Left colon (tissue), 2 donors: Measurements from ENCODE around the gene TBL1X. TPM values are rescaled to one million over a fixed set of nuclear protein-coding genes. Genes with fewer than 3 reads are reported as not detected.
A peak's percentile ranks its signal among the peaks of the same experiment; 100 is the strongest.

ENCODE experiments used
- ATAC-seq: fragments of 200-7000 bp; cut with Tn5 transposase; one replicate; pipeline ENCODE4 v1.9.1; 2020; ENCODE audit warnings: mild to moderate bottlenecking, moderate library complexity
- DNase-seq, 2 donors: peaks; one replicate each; pipeline ENCODE4 v3.0.0-alpha.2; 2020
- intact Hi-C, 2 donors: fragments of 100-400 bp; cut with DNase I in 1 of 2; cut with micrococcal nuclease in 1 of 2; formaldehyde crosslinking; loops; one replicate each; pipeline versions ENCODE4 v1.11.2 to v1.14.0; 2022; cut with DNase I, micrococcal nuclease
- total RNA-seq, 2 donors: library from RNA; stranded (reverse); fragmentation: NEBNext Ultra II Directional; extraction: Animal tissue kit (Norgen Biotek cat#: 25700); gene quantifications; one replicate each; pipeline ENCODE4 v1.2.1, GENCODE V29; 2021
- donor health status: DM: no; HTN: no; CAD: no.
- donor health status: DM: yes; HTN: yes; CAD: no.

The TBL1X gene
- total RNA-seq, 2 donors from 2014 or later: 15.4 to 17.3 TPM

DNA sequence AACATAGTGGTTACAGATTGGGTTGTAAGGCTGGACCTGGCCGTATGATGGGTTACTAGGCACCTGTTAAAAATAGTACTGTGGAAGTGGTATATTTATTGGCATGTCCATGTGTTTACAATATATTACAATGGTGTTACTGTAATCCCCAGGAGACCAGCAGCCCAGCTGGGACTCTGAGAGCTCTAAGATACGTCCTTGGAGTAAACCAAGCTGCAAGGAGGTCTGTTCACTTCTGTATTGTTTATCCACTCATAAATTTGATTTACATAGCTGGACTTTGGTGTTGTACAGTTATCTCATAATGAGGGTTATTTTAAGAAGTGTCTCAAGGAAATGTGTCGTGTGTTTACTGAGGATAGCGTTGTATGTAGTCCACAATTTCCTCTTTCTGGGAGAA, 93.8 kb downstream of the TBL1X start:
- DNase-seq: no peak
- peak; percentile 70 for ATAC-seq
- intact Hi-C loops: no loop called here

DNA sequence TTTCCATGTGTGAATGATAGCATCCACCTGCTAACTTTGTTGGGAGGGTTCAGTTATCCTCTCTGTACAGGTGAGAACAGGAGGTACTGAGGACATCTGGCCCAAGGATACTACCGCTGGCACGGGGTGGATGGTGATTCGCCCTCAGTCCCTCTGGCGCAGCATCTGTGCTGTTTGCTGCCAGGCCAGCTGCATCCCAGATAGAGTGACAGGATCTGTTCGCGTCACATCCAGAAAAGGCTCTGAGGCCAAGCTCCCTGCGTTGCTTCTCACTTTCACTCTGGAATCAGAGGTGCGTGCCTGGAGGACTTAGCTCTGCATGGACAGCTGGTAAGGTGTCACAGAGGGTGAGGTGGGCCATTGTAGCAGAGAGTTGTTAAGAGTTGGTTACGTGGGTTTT, 95.4 kb downstream of the TBL1X start:
- intact Hi-C loops: no loop called here
- DNase-seq (no peak), ATAC-seq (no peak)

DNA sequence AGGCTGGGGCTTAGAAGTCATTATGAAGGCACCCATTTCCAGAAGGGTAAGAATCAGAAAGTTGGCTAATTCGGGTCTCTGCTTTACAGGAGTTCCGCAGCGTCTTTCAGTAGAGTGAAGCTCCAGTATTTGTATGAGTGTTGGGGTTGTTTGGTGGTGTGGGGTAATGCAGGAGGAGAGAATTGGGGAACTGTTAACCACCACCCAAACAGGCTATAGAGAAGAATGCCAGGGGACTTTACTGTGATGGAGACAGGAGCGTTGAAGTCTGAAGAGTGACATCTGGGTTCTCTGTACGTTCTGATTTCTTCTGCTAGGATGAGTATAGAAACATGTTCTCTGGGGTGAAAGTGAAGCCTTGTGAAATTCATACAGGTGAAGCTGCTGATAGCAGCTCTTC, 96.3 kb downstream of the TBL1X start:
- DNase-seq (no peak), ATAC-seq (no peak)
- intact Hi-C loops: no loop called here

- DNase-seq (no peak), ATAC-seq (no peak)
- intact Hi-C loops: no loop called here
Measured at GRCh38 chrX:9562851-9563250, 98.0 kb downstream of the TBL1X start.

DNA sequence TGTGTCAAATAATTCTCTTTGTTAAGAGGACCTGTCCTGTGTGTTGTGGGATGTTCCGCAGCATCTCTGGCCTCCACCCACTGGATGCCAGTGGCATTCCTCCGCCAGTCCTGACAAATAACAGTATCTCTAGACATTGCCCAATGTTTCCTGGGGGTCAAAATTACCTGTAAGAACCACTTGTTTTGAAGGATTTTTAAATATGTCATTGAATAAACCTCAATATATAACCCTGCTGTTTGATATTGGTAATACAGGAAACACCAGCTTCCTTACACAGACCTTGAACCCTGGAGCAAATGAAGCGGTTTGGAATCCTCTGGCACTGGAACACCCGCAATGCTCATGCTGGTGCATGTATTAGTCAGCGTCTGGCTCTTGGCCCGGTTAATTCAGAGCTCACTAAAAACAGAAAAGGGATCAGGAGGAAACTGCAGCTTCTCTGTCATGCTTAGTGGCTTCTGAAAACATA, 101.3 kb downstream of the TBL1X start:
- peak; percentile 51 to 52 for DNase-seq
- intact Hi-C loops: no loop called here
- ATAC-seq: peak; percentile 85

- intact Hi-C loops: no loop called here
- ATAC-seq (no peak), DNase-seq (no peak)
Measured at GRCh38 chrX:9569876-9570301, 105.0 kb downstream of the TBL1X start.

GRCh38 chrX:9573282-9574106, 108.6 kb downstream of the TBL1X start:
- intact Hi-C loops: no loop called here
- peak; percentile 85 for ATAC-seq

GRCh38 chrX:9576059-9576458, 111.2 kb downstream of the TBL1X start:
- intact Hi-C loops: no loop called here
- ATAC-seq: no peak
- no peak for DNase-seq

More at GRCh38 chrX:9573282-9574106, 108.6 kb downstream of the TBL1X start:
- peak; percentile 21 to 30 for DNase-seq

DNA sequence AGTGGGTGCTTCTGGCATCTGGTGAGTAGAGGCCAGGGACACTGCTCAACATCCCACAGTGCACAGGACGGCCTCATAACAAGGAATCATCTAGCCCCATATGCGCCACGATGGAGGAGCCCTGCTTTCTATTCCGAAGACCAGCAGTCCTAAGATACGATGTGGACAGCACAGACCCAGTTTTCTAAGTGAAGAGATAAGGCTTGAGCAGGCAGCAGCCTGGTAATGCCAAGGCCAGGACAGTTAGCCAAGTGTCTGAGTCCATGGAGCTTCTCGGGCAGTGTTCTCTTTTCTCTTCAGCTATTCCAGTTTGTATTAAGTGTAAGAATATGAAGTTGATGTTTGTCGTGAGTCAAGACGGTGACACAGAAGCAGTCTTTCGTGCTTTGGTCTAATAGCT, 112.7 kb downstream of the TBL1X start:
- ATAC-seq: no peak
- intact Hi-C loops: no loop called here
- no peak for DNase-seq

GRCh38 chrX:9578083-9578779, 113.4 kb downstream of the TBL1X start:
- ATAC-seq (no peak), DNase-seq (no peak)
- intact Hi-C loops: no loop called here

- DNase-seq (no peak), ATAC-seq (peak; percentile 97)
- intact Hi-C loops: no loop called here
Measured at GRCh38 chrX:9581771-9582385, 117.0 kb downstream of the TBL1X start.

DNA sequence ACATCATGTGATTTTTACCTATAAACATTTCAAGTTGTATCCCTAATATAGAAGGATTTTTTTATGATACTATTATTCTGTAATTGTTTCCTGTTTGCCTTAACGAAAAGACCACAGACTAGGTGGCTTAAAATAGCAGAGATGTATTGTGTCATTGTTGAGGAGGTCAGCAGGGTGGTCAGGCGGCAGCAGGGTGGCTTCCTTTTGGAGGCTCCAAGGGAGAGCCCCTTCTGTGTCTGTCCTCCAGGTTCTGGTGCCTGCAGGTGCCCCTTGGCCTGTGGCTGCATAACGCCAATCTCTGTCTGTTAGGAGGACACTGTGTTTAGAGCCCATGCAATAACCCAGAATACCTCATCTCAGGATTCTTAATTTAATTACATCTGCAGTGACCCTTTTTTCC, 118.1 kb downstream of the TBL1X start:
- no peak for DNase-seq
- intact Hi-C loops: no loop called here
- no peak for ATAC-seq

- ATAC-seq: no peak
- DNase-seq: no peak
- intact Hi-C loops: no loop called here
Measured at GRCh38 chrX:9586992-9587392, 122.1 kb downstream of the TBL1X start.

DNA sequence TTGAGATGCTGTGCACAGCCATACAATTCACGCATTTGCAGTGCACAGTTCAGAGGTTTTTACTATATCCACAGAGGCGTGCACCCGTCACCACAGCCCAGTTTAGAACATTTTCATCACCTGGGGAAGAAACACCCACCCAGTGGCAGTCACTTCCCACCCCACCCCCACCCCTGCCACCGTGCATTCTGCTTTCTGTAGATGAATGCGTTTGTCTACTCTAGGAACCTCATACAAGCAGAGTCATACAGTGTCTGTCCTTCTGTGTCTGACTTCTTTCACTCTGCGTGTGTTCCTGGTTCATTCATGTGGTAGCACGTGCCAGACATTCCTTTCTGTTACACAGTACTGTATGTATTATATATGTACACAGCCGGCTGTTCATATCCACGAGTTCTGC, 122.8 kb downstream of the TBL1X start:
- ATAC-seq (no peak), DNase-seq (no peak)
- intact Hi-C loops: no loop called here

DNA sequence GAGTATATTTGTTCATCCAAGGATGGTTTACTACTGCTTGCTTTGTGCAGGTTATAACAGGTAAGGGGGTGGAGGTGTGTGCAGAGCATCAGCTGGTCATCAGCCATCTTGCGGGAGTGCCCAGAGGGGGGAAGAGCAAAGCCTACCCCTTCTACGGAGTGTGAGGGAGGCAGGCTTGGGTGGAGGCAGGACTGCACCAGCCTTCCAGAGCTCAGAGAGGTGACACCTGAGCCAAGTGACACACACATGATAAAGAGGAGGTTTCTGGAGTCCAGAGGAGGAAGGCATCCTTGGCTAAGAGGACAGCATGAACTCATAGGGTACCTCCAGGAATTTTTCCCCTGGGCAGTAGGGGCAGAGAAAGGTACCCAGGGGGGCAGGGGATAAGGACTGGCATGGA, 126.6 kb downstream of the TBL1X start:
- ATAC-seq (no peak), DNase-seq (no peak)
- intact Hi-C loops: no loop called here

DNA sequence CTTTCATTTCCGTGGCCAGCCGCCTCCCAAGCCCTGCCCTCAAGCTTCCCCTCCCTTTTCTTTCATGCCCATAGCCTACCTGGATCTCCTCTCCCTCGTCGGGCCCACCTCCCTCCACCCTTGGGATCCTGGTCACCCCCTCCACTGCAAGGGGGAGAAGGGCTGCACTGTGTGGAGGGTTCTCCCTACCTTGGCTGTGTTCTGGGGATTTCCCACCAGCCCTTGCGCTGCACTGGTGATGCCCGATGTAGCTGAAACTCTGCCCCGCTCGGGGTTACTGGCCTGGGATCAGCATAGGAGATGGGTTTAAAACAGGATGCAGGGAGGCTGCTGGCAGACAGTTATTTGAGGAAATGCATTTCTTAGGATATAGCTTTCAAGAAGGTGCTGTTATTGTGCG, 128.9 kb downstream of the TBL1X start:
- DNase-seq (no peak), ATAC-seq (no peak)
- intact Hi-C loops: no loop called here

DNA sequence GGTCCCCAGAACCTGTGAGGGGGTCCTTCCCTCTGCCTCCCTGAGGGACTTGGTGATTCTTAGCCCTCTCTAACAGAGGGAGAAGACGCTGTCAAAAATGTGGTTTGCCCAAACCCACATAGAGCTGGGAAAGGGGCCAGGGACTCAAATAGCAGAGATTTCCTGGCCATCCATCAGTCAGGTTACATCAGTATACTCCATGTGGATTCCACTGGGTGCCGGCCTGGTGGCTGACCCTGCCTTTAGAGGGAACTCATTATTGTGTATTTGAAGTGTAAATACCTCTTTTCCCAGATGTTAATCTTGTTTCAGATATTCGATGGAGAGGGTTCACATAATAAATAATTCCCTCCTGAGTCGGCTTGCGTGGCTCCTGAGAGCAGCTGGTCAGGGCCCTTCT, 130.3 kb downstream of the TBL1X start:
- ATAC-seq (no peak), DNase-seq (no peak)
- intact Hi-C loops: no loop called here

GRCh38 chrX:9596837-9597236, 132.0 kb downstream of the TBL1X start:
- ATAC-seq (no peak), DNase-seq (no peak)
- intact Hi-C loops: no loop called here

GRCh38 chrX:9597361-9598035, 132.6 kb downstream of the TBL1X start:
- DNase-seq (no peak), ATAC-seq (no peak)
- intact Hi-C loops: no loop called here
